GM18907 (cell line): Measurements from ENCODE around the gene ZRANB1.
"Not testable (repeated sequence)": the region's sequence is repeated elsewhere in the genome, so short reads cannot be mapped to it uniquely, and the experiment has no call there.

Experiments
- ATAC-seq: cut with Tn5 transposase; IDR thresholded peaks from one replicate; pipeline ENCODE4 v1.9.1; 2021; ENCODE audit warnings: mild to moderate bottlenecking, moderate library complexity; ENCODE audit not compliant: unreplicated experiment

ZRANB1 gene

DNA sequence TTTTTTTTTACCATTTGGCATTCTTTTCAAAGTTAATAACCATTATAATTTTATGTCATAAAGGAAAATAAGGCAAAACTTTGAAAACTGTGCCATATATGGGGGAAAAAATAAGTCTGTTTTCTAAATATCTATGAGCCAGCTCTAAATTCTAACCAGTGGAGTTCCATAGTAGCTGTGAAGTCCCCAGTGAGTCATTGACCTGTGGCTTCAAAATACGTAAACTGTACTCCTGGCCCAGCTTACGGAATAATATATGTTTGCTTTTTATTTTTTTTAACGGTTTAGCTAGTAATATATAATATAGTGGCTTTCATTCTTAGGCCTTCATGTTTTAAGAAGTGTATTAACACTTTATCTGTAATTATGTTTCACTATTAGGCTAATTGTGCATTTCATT is 20.5 kb downstream of the ZRANB1 start:
- no peak for ATAC-seq

DNA sequence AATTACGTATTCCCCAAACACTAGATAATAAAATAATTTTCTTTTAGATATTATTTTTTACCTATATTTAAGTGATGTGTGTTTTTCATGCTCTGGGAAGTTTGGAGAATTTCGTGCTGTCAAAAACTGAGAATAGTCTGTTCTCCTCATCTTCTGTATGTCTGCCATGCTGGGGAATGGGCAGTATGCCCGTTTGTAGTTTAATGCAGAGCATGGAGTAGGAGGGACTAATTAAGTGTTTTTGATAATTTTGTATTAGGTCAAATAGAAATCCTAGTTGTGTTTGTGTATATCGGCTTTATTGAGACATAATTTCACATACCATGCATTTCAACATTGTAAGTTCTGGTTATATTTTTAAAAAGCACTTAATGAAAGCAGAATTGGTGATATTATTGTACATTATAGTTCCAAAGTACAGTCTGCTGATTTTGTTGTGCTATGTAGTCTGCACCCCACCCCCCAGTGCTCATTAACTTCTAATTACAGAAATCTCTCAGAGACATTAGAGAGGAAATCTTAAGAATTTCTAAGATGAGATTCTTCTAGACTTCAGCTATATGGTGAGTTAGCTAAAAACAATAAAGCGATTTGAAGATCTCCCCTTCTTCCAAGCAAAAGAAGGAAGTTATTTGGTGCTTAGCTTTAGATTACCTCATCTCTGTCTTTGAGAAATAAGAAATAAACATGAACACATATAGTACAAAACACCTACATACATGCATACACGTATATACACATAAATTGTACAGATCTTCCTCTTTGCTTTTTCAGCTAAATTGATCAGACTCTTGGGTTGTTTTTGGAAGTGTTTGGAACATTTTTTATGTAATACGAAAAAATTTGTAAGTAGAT is 22.2 kb downstream of the ZRANB1 start:
- ATAC-seq, result no peak

DNA sequence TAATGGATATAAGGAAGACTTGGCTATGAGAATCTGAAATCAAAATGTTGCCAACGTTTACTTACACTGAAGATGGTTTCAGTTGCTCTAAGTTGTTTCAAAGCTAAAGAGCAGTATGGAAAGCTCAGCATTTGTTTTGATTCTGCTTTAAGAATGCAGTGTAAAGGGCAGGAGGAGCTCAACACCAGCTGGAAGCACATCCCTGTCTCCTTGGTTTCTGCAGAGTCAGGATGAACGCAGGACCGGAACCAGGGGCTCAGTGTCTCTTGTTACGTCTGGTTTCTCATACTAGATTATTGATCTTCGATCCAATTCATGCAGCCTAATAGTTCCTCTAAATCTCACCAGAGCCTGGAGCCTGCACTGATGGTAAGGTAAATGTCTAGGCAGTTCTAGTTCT is 24.1 kb downstream of the ZRANB1 start:
- no peak for ATAC-seq

DNA sequence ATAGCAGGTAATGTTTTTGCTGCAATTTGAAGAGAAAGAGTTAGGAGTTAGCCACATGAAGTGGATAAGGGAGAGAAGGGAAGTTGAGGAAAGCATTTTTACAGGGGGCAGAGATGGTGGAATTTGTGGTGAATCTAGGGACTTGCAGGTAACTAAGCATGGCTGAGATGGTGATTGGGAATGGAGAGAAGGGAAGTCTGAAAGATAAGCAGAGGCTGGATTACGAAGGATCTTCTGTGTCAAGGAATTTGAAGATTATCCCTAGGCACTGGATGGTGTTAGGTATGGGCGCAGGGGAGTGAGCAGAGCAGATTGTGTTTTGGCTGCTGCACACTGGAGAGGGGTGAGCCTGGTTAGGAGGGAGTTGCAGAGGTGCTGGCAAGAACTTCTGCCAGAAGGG is 25.3 kb downstream of the ZRANB1 start:
- no peak for ATAC-seq

DNA sequence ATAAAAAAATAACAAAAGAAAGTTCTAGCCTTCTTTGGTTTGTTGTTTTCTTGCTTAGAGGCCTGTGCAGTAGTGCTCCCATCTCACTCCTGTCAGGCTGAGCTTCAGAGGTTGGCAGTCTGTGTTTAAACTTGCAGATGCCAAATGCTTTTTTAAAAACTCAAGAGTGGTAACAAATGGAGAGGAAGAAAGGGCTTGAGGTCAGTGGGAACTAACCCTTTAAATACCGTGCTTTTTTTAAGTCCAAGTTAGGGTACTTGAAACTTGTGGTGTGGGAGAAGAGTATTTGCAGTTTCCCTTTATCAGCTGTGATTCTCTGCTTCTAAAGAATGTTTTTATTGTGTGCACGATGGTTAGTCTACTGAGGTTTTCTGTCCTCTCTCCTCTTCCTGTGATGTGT is 29.4 kb downstream of the ZRANB1 start:
- ATAC-seq, result no peak

DNA sequence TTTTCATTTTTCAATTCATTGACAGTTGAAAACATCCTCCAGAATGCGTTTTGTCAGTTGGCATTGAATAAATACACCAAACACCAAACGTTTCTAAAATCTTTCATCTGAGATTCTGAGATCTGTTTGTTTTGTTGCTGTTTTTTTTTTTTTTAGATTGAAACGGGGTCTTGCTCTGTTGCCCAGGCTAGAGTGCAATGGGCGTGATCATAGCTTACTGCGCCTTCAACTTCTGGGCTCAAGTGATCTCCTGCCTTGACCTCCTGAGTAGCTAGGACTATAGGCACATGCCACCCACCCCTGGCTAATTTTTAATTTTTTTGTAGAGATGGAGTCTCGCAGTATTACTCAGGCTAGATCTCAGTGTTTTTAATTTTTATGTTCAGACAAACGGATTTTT is 30.7 kb downstream of the ZRANB1 start:
- ATAC-seq, result no peak

DNA sequence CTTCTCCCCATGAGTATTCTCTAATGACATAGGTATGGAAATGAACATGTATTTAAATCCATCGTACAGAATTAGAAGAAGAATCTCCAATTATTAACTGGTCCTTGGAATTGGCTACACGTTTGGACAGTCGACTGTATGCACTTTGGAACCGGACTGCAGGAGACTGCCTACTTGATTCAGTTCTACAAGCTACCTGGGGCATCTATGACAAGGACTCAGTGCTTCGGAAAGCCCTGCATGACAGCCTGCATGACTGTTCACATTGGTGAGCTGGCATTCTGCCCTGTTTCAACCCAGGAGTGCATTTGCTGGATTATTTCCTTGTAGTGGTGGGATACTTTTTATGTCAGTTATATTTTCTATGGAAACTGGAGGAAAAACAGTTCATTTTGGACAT is 32.2 kb downstream of the ZRANB1 start:
- no peak for ATAC-seq

DNA sequence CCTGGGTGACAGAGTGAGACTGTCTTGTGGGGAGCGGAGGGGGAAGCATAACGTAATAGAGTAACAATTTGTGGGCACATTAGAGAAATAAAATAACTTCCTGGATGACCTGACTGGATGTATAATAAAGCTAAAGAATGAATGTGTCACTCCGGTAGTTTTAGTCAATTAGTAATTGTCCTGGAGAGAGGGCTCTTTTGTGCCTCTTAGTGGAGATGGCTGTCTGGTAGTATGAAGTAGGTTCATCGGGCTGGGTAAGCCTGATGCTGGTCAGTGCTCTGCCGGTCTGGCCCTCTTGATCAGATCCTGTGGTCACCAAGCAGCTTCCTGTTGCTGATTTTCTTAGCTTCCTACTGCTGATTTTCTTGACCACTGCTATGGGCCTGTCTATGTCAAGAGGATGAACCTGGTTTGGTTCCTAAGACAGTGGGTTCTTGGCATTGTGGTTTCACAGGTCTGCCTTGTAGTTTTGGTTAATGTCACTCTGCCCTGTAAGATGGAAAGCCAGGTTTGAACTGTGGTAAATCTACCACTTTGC is 34.1 kb downstream of the ZRANB1 start:
- ATAC-seq, result peak; percentile 87

DNA sequence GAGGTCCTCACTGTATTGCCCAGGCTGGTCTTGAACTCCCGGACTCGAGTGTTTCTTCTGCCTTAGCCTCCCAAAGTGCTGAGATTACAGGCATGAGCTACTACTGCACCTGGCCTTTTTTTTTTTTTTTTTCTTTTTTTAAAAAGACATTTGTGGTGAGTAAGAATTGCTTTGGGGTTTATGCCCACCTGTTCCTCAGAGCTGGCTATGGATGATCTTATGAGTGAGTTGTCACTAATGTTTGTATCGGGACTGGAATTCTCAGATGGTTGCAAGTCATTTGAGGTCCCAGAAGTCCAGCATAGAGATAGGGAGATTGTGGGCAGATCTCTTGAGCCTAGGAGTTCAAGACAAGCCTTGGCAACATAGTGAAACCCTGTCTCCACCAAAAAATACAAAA is 35.2 kb downstream of the ZRANB1 start:
- ATAC-seq, result no peak

DNA sequence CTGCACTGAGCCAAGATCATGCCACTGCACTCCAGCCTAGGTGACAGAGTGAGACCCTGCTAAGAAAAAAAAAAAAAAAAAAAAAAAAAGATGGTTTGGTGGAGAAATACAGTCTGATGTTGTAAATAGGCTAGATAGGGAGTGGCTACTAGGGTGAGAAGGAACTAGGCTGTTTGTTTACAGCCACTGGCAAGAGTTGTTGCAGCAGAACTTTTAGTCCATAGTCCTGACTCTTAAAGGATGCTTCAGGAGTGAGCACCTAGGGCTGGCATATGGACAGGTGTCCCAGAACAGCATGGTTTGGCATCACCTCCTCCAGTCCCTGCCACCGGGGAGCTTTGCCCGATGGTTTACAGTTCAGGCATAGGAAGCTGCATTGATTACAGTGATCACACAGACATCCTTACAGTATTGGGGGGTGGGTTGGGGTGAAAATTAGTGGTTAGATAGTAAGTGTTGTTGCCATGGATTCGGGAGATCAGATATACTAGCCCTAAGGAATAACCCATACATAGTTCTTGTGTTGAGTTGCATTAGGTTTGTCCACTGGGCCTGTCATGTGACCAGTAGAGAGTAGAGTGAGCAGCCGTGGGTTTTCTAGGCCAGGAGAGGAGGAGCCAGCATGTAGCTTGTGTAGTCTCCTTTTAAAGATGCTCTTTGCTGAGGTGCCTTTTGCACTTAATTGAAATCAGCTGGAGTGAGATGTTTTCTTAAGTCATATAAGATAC is 35.9 kb downstream of the ZRANB1 start:
- ATAC-seq, result no peak

DNA sequence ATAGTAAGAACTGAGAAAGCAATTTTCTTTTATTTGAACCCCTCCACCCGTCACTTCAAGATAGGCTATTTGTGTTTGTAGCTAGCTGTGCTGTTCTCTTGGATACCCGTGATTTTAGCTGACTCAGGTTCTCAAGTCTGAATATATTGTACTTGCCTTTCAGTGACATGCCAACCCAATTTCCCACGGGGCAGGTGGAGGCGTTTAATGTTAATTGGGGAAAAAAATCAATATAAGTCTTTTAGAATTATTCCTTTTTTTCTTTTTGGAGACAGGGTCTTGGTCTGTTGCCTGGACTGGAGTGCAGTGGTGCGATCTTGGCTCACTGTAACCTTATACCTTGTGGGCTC is 36.4 kb downstream of the ZRANB1 start:
- ATAC-seq, result no peak

DNA sequence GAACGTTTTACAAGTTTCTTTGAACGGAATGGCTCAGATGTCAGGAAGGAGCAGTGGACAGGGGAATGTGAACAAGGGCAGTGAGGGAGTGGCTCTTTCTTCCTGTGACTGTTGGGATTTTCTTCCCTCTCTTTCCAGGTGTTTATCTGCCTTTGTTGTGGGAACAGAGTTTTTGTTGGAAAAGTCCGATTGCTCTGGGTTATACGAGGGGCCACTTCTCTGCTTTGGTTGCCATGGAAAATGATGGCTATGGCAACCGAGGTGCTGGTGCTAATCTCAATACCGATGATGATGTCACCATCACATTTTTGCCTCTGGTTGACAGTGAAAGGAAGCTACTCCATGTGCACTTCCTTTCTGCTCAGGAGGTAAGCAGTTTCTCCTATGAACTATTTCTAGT is 41.4 kb downstream of the ZRANB1 start:
- no peak for ATAC-seq

DNA sequence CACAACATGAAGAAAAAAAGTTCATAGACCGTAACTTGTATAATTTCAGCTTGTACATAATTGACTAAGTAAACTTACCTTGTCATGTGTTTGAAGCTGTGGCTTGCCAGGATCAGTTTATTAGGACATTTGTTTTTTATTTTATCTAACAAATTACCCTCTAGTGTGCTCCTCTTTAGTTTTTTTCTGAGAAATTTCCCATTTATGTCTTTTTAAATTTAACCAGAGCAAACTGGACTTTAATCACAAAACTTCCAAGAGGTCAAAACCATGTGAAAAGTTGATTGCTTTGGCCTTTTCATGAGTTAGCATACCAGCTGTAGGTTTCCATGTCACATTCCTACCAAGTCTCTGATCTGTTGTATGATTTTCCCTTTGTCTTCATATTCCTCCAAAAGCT is 42.5 kb downstream of the ZRANB1 start:
- ATAC-seq, result no peak

DNA sequence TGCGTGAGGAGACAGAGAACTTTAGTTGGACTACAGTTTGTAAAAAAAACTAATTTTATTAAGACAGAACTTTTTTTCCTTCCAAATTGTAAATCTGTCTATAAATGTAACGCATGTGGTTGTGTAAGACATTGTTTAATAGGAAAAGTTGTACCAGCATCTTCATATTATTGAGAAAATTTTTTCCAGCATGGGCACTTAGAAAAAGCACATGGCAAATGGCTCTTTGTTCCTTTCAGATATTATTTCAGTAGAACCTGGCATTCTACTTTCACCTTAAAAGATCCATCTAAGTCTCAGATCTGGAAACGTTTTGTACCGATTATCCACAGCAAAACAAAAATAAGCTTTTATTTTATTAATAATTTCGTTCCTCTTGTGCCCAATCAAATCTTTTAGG is 43.2 kb downstream of the ZRANB1 start:
- no peak for ATAC-seq

DNA sequence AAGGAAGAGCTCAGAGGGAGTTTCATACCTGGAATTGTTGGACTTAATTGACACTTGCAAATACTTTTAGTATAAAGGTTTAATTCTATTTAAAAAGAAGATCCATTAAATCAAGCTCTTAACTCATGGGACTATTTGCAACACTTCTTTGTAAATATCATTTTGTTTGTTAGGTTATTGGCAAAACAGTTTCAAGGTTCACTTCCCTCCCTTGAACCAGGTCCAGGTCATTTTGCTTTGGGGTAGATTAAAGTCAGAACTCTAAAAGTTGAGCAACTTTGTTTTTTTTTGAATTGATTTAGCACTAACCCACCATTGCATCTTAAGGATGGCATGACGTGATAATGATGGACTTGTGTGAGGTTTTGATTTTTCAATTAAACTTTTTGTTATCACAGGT is 45.9 kb downstream of the ZRANB1 start:
- ATAC-seq, result no peak

DNA sequence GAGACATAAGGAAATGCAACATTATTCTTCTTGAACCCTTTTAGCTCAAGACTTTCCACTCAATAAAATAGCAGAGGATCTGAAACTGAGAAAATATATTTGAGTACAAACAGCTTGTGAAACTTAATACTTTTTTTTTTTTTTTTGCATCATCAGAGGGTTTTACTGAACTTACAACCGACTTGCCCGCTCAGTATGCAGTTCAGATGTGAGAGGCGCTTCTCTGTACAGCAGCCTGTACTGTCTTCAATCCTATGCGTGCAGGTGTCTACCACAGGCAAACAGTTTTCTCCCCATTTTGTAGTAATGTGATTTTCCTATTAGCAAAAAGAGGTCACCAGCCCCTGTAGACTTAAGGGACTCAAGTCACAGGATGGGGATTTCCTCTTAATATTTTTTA is 46.8 kb downstream of the ZRANB1 start:
- not testable (repeated sequence) for ATAC-seq

DNA sequence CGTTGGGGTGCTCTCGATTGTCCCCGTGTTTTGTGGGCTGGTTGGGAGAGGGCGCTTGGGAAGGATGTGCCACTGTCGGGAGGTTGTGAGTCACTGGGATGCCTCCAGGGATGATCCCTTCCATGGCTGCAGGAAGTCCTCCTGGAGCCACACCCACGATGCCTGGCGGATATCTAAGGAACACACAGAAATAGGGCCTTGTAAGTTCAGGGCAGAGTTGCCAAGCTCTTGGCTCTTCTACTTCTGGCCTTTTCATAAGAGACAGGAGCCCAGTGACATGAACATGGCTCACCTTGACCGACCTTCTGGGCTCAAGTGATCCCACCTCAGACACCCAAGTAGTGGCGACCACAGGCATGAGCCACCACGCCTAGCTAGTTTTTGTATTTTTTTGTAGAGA is 47.6 kb downstream of the ZRANB1 start:
- ATAC-seq, result no peak

DNA sequence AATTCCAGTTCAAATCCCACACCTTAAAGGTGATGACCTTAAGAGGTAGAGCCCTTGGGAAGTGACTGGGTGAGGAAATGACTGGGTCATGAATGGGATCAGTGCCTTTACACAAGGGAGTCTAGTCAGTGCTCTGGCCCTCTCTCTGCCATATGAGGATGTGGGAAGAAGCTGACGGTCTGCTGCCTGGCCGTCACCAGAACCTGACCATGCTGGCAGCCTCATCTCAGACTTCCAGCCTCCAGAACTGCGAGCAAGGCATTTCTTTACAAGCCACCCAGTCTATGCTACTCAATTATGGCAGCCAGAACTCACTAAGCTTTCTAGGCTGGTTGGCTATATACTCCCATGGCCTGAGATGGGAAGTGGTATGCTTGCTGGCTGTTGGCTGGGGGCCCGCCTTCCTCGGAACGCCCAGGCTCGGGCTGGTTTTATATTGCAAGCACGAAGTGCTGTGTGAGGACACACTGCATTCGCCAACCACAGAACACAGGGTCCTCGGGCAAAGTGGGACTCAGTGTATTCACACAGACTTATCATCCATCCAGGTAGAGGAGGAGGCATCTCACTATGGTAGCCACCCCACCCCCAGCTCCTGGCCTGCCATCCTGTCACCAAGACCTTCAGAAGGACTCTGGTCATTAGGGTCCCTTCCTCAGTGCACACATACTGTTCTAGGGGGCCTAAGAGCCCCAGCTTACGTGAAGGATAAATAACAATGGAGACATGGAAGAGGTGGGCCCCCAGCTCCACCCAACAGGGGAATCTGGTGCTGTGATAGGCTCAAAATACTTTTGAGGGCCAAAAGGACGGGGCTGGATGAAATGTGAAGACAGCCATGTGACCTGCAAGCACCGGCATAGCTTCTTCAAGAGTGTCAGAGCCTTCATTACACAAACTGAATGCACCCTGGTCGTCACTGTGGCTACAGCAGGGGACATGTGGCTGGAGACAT is 49.0 kb downstream of the ZRANB1 start:
- ATAC-seq, result no peak

DNA sequence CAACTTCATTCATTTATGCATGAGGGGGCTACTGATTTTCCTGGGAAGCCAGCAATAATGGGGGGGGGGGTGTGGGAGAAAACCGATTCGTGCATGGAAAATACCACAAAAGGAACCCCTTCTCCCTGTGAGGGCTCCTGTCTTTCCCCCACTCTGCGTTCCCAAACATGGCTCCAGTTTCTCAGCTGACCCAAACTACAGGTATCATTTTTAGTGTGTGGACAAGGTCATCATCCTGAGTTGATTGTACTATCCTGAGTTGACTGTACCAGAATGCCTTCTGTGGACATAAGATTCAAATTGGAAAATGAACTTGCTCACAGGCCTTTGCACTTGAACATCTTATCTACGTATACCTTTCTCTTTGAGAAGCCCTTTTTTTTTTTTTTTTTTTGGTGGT is 49.9 kb downstream of the ZRANB1 start:
- ATAC-seq, result no peak

DNA sequence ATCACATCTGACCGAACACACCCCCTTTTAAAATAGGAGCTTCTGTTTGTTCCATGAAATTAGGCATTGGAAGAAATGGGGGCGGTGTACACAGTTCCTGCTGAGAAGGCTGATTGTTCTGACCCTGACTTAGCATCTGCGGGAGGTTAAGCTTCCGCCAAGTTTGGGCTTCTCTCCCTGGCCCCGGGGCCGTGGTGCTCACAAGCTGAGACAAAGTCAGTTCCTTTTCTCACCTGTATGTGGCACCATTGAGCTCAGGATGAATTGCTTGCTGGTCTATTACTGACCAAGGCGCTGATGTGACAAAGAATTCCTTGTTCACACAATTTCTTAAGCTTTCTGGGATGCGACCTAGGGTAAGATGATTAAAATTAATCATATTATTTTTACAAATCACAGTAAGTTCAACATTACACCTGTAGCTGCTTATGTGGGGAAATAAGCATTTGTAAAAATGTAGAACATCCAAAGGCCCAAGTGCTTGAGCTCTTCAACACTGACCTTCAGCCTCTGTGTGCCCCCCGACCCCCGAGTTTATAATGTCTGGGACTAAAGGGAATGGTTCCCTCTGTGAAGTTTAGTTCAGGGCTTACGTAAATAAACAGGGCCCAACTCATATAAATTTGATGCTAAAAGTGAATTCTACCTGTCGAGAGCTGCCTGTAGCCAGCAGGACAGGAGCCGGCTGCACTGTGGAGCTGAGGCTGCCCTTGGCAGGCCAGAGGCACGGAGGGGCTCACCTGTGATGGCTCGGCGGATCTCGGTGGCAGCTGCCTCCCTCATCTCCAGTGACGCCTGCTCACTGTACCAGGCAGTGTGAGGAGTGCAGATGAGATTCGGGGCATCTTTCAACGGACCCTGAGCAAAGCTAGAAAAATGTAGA is 50.8 kb downstream of the ZRANB1 start:
- ATAC-seq, result no peak
